Fibroblast of the aortic adventitia (primary cell): ENCODE data around the gene ZNF683. TPM values are rescaled to one million over a fixed set of nuclear protein-coding genes. Genes with fewer than 3 reads are reported as not detected.
A peak's percentile ranks its signal among the peaks of the same experiment; 100 is the strongest.

ENCODE experiments used
- DNase-seq: peaks from one replicate; pipeline ENCODE4 v3.0.0-alpha.2; 2010; ENCODE audit warnings: low read depth
- H3K4me3 ChIP-seq: 2 replicates; pipeline ENCODE4 v1.5.1; 2011; ENCODE audit warnings: low read depth, mild to moderate bottlenecking, control low read depth, low read length, moderate library complexity
- total RNA-seq: library from RNA; depleted of rRNA; stranded (reverse); fragments of >200 nt; gene quantifications from 2 replicates; pipeline ENCODE4 v1.2.3, GENCODE V29; 2012; ENCODE audit warnings: low replicate concordance
- TF ChIP-seq, protein P1 (sequence below): IDR thresholded peaks from 2 replicates; pipeline ENCODE4 v1.5.1; 2011; ENCODE audit warnings: mild to moderate bottlenecking, low read length, control low read depth, inconsistent platforms; ENCODE audit not compliant: insufficient read depth

The ZNF683 gene
- total RNA-seq, 1 donor: not detected

DNA sequence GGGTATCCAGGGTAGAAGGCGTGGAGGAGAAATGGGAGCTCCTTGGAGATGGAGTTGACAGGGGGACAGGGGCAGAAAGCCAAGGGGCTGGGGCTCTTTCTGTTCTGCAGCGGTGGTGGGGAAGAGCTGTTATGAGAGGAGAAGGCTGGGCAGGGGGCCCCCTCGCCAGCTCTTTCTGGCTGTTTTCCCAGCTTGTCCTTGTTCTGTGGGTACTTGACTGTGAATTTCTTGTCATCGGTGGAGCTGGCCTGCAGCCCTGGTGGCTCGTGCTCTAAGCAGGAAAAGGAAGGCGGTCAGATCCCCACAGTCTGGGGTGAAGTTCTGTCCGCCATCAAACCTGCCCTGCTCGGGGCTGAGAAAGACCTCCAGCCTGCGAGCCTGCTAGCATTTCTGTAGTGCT is 7.6 kb downstream of the ZNF683 start:
- DNase-seq: no peak
- H3K4me3 ChIP-seq: no peak overlapping the region
- TF ChIP-seq, protein P1, sequence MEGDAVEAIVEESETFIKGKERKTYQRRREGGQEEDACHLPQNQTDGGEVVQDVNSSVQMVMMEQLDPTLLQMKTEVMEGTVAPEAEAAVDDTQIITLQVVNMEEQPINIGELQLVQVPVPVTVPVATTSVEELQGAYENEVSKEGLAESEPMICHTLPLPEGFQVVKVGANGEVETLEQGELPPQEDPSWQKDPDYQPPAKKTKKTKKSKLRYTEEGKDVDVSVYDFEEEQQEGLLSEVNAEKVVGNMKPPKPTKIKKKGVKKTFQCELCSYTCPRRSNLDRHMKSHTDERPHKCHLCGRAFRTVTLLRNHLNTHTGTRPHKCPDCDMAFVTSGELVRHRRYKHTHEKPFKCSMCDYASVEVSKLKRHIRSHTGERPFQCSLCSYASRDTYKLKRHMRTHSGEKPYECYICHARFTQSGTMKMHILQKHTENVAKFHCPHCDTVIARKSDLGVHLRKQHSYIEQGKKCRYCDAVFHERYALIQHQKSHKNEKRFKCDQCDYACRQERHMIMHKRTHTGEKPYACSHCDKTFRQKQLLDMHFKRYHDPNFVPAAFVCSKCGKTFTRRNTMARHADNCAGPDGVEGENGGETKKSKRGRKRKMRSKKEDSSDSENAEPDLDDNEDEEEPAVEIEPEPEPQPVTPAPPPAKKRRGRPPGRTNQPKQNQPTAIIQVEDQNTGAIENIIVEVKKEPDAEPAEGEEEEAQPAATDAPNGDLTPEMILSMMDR: no peak

DNA sequence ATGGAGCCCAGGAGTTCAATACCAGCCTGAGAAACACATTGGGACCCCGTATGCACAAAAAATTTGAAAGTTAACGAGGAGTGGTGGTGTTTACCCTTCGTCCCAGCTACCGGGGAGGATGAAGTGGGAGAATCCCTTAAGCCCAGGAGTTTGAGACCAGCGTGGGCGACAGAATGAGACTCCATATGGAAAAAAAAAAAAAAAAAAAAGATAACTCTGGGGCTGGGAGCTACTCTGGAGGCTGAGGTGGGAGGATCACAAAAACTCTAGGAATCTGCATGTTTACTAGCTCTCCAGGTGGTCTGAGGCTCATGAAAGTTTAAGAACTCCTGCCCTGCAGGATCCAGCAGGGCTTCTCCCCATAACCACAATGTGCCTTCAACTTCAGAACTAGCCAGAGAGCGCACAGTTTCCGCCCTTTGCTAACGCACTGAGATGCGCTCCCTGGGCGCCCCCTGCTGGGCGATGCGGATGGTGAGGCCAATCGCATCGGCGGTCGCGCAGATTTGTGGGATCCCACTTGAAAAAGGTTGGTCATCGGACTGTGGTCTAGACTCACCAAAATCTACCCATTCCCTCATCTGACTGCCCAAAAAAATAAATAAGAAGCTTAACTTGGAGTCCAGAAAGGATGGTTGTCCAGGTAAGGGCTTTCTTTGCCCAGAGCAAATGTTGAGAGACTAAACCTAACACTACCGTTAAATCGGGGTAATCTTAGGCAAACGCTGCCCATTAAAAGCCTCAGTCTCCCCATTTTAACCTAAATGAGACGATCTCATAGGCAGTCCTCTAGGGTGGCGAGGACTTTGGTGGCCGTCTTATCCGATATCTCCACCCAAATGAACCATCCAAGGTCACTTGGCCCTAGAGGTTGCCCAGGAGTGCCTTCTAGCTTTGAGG is 8.8 kb downstream of the ZNF683 start:
- H3K4me3 ChIP-seq: no peak overlapping the region
- TF ChIP-seq, protein P1: peak; percentile 98
- peak; percentile 69 for DNase-seq

DNA sequence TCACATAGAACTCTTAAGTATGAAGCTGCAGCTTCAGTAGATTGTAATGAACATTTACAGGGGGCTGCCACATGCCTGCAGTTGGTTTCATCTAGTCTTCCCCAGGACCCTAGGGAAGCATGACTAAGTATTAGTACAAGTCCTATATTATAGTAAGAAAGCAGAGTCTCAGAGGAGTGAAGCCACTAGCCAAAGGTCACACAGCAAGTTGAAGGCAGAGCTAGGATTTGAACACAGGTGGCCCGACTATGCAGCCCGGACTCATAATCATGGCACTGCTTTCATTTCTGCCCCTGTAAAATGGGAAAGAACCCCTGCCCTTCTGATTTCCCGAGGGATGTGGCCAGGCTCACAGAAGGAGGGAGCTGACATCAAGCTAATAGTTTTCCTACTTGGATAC is 10.2 kb downstream of the ZNF683 start:
- TF ChIP-seq, protein P1: no peak
- no peak overlapping the region for H3K4me3 ChIP-seq
- DNase-seq: no peak

DNA sequence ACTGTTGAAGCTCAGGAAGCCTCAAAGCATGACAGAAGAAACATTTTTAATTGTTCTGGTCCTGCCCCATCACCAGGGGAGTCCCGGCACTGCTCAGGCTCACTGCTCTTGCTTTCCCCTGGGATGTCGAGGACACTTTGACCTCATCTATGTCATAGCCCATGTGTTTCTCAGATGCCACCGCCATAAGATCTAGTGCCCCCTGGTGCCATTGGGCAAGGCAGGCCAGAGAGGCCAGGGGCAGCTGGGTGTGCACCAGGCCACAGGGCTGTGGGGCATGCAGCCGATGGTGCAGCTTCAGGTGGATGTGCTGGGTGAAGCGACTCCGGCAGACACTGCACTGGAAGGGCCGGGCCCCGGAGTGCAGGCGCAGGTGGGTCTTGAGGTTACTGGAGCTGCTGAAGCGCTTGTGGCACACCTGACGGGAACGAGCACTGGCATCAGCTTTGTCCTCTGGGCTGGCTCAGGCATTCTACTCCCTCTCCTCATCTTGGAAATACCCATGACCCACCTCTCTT is 10.9 kb downstream of the ZNF683 start:
- no peak for DNase-seq
- TF ChIP-seq, protein P1: no peak
- no peak overlapping the region for H3K4me3 ChIP-seq

DNA sequence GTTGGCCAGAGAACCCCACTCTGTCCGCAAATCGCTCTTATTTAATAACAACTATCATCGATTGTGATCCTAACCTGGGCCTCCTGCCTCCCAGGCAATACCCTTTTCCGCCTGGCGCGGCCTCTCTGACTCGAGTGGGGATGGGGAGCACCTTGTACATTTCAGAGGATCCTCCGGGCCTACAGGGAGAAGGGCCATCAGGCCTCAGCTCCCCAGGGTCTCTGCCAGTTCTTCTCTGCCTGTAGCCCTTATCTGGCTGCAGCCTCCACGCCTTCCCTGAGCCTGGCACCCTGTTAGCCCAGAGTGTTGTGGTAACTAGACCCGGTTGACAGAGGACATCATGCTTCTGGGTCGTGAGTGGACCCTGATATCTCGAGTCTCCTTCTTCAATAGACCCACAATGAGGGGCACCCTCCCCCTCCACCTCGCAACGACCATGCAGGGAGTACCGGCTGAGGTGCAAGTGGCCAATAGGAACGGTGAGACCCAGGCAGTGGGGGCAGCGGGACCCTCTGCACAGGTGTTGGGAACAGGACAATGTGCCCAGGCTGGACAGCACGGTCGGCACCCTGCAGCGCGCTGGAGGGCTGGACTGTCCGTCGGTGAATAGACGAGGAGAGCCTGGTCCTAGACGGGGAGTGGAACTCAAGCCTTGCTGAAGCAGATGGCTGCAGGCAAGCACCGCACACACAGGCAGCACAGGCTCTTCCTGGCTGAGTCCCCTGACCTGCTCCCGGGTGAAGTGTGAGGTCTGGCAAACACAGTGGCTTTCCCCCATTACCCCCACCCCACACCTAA is 11.5 kb downstream of the ZNF683 start:
- TF ChIP-seq, protein P1: no peak
- no peak for DNase-seq
- no peak overlapping the region for H3K4me3 ChIP-seq

DNA sequence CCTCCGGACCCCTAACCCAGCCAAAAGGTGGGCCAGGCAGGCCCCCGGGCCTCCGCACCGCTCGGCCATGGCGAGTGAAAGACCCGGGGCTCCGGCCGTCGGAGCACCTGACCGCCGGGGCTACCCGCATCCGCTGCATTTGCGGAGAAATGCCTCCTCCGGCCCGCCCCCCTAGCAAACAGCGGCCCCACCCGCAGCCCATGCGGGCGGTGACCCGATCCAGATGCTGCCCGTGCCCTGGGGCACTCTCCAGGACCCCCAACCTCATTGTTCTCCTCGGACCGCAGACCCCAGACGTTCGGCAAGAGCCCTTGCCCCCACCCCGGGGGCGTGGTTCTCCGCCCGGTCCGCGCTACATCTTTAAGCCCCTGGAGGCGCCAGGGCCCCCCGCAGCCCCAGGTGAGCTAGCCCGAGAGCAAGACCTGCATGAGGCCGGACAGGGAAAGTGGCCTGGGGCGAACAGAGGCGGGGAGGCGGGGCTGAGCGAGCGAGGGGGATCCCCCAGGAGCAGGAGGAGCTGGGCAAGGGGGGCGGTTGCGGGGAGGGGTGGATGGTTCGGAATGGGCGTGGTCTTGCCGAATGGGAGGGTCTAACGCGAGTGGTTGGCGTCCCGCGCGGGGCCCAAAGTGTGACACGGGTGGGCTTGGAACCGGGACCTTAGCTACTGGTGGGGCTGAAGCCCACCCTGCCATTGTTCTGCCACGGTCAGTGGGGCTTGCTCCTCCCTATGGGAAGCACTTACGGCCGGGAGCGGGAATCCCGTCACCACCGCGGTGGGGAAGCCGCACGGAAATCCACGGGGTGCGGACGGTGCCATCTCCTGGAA is 12.4 kb downstream of the ZNF683 start:
- peak overlapping the region; percentile 22 for H3K4me3 ChIP-seq
- TF ChIP-seq, protein P1: no peak
- no peak for DNase-seq
